GM23338 (cell line): ENCODE data around the gene ADAP1.

ENCODE experiments used
- CREB1 ChIP-seq: fragments of 250-450 bp; sonication (Bioruptor Pico); IDR thresholded peaks from 2 replicates; pipeline ENCODE4 v1.5.0; 2020; ENCODE audit warnings: low read depth, mild to moderate bottlenecking, moderate library complexity
- CTCF ChIP-seq, 2 experiments: fragments of 200-600 bp in 1 of 2; sonication (generic) in 1 of 2; conservative IDR thresholded peaks; 2 replicates each; pipeline versions ENCODE4 v1.5.1 to v1.6.1; 2016 to 2017; ENCODE audit warnings: antibody characterized with exemption in 2 of 2, low read depth in 2 of 2, mild to moderate bottlenecking in 2 of 2, moderate library complexity in 1 of 2
- EZH2 ChIP-seq: fragments of 200-600 bp; sonication (generic); IDR thresholded peaks from one replicate; pipeline ENCODE4 v1.8.0; 2017; ENCODE audit warnings: antibody characterized with exemption, mild to moderate bottlenecking, low read depth; ENCODE audit not compliant: unreplicated experiment
- EZH2phosphoT487 ChIP-seq: fragments of 200-600 bp; sonication (generic); IDR thresholded peaks from one replicate; pipeline ENCODE4 v1.8.1; 2018; ENCODE audit warnings: antibody characterized with exemption; ENCODE audit not compliant: unreplicated experiment
- JUNB ChIP-seq: IDR thresholded peaks from one replicate; pipeline ENCODE4 v1.6.1; 2016; ENCODE audit warnings: antibody characterized with exemption; ENCODE audit not compliant: unreplicated experiment
- NANOG ChIP-seq: IDR thresholded peaks from 2 replicates; pipeline ENCODE4 v1.6.1; 2016; ENCODE audit warnings: antibody characterized with exemption, borderline replicate concordance
- POLR2AphosphoS5 ChIP-seq: IDR thresholded peaks from 2 replicates; pipeline ENCODE4 v1.6.1; 2016; ENCODE audit warnings: antibody characterized with exemption, low read depth
- REST ChIP-seq: IDR thresholded peaks from one replicate; pipeline ENCODE4 v1.6.1; 2018; ENCODE audit warnings: antibody characterized with exemption; ENCODE audit not compliant: unreplicated experiment
- ZNF114 ChIP-seq: fragments of 250-450 bp; sonication (Bioruptor Pico); IDR thresholded peaks from 2 replicates; pipeline ENCODE4 v1.5.0; 2020; ENCODE audit warnings: mild to moderate bottlenecking, moderate library complexity
- ZNF331 ChIP-seq: fragments of 250-450 bp; sonication (Bioruptor Pico); IDR thresholded peaks from 2 replicates; pipeline ENCODE4 v1.5.0; 2020; ENCODE audit warnings: low read depth, mild to moderate bottlenecking, moderate library complexity
- TF ChIP-seq, protein P1 (sequence below): fragments of 250-450 bp; sonication (Bioruptor Pico); IDR thresholded peaks from 2 replicates; pipeline ENCODE4 v1.5.0; 2020; ENCODE audit warnings: mild to moderate bottlenecking, moderate library complexity

- no peak for TF ChIP-seq EZH2
- TF ChIP-seq CTCF (conservative IDR thresholded peaks at IDR 0.05; ENCODE audit: low read depth in 2 of 2) = no peak
- no peak for TF ChIP-seq EZH2phosphoT487
- TF ChIP-seq ZNF114 (CRISPR knock-in tag) = no peak
- TF ChIP-seq REST = no peak
- no peak for TF ChIP-seq ZNF331 (CRISPR knock-in tag)
- no peak for TF ChIP-seq POLR2AphosphoS5
- TF ChIP-seq, protein P1, sequence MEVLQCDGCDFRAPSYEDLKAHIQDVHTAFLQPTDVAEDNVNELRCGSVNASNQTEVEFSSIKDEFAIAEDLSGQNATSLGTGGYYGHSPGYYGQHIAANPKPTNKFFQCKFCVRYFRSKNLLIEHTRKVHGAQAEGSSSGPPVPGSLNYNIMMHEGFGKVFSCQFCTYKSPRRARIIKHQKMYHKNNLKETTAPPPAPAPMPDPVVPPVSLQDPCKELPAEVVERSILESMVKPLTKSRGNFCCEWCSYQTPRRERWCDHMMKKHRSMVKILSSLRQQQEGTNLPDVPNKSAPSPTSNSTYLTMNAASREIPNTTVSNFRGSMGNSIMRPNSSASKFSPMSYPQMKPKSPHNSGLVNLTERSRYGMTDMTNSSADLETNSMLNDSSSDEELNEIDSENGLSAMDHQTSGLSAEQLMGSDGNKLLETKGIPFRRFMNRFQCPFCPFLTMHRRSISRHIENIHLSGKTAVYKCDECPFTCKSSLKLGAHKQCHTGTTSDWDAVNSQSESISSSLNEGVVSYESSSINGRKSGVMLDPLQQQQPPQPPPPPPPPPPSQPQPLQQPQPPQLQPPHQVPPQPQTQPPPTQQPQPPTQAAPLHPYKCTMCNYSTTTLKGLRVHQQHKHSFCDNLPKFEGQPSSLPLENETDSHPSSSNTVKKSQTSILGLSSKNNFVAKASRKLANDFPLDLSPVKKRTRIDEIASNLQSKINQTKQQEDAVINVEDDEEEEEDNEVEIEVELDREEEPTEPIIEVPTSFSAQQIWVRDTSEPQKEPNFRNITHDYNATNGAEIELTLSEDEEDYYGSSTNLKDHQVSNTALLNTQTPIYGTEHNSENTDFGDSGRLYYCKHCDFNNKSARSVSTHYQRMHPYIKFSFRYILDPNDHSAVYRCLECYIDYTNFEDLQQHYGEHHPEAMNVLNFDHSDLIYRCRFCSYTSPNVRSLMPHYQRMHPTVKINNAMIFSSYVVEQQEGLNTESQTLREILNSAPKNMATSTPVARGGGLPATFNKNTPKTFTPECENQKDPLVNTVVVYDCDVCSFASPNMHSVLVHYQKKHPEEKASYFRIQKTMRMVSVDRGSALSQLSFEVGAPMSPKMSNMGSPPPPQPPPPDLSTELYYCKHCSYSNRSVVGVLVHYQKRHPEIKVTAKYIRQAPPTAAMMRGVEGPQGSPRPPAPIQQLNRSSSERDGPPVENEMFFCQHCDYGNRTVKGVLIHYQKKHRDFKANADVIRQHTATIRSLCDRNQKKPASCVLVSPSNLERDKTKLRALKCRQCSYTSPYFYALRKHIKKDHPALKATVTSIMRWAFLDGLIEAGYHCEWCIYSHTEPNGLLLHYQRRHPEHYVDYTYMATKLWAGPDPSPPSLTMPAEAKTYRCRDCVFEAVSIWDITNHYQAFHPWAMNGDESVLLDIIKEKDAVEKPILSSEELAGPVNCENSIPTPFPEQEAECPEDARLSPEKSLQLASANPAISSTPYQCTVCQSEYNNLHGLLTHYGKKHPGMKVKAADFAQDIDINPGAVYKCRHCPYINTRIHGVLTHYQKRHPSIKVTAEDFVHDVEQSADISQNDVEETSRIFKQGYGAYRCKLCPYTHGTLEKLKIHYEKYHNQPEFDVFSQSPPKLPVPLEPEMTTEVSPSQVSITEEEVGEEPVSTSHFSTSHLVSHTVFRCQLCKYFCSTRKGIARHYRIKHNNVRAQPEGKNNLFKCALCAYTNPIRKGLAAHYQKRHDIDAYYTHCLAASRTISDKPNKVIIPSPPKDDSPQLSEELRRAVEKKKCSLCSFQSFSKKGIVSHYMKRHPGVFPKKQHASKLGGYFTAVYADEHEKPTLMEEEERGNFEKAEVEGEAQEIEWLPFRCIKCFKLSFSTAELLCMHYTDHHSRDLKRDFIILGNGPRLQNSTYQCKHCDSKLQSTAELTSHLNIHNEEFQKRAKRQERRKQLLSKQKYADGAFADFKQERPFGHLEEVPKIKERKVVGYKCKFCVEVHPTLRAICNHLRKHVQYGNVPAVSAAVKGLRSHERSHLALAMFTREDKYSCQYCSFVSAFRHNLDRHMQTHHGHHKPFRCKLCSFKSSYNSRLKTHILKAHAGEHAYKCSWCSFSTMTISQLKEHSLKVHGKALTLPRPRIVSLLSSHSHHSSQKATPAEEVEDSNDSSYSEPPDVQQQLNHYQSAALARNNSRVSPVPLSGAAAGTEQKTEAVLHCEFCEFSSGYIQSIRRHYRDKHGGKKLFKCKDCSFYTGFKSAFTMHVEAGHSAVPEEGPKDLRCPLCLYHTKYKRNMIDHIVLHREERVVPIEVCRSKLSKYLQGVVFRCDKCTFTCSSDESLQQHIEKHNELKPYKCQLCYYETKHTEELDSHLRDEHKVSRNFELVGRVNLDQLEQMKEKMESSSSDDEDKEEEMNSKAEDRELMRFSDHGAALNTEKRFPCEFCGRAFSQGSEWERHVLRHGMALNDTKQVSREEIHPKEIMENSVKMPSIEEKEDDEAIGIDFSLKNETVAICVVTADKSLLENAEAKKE (CRISPR knock-in tag) = no peak
- TF ChIP-seq JUNB = no peak
- no peak for TF ChIP-seq CREB1 (CRISPR knock-in tag)
- no peak for TF ChIP-seq NANOG
Observed at GRCh38 chr7:945147-945555, 9.3 kb downstream of the ADAP1 start.
